GM12872 (cell line): ENCODE measurements around the gene NEURL2.

Source experiments
- CTCF ChIP-seq: IDR thresholded peaks from 3 replicates; pipeline ENCODE4 v1.5.1; 2011; ENCODE audit warnings: low read depth, mild to moderate bottlenecking, low read length, moderate library complexity; ENCODE audit not compliant: insufficient read depth

Gene NEURL2

DNA sequence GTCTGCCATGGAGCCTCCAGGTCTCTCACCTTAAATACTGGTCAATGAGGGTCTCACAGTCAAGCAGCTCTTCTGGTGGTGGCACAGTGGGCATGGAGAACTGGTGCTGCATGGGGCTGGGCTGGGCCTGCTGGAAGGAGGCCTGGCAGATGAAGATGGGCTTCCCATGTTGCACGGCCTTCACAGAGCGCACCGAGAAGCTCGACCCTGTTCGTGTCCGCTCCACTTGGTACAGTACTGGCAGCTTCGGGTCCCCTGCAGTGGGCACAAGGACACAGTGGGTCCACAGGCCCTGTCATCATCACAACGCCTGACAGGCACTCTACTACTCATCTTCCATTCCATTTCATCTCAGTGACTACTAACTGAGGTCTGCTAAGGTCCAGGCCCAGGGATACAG is 42.6 kb downstream of the NEURL2 start:
- no peak for TF ChIP-seq CTCF

DNA sequence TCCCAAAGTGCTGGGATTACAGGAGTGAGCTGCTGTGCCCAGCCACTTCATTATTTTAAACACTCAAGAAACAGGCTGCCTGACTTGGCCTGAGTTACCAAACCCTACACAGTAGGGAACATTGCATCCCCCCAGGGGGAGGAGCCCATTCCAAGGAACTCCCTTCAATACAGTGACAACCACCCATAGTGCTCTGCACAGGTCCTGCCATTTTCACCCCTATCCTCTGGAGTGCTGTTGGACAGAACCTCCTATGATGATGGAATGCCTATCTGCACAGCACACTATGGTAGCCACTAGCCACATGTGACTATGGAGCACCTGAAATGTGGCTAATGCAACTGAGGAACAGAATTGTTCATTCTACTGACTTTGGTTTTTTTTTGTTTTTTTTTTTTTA is 45.6 kb downstream of the NEURL2 start:
- no peak for TF ChIP-seq CTCF

GRCh38 chr20:45843506-45843905 is 47.5 kb downstream of the NEURL2 start:
- no peak for TF ChIP-seq CTCF

DNA sequence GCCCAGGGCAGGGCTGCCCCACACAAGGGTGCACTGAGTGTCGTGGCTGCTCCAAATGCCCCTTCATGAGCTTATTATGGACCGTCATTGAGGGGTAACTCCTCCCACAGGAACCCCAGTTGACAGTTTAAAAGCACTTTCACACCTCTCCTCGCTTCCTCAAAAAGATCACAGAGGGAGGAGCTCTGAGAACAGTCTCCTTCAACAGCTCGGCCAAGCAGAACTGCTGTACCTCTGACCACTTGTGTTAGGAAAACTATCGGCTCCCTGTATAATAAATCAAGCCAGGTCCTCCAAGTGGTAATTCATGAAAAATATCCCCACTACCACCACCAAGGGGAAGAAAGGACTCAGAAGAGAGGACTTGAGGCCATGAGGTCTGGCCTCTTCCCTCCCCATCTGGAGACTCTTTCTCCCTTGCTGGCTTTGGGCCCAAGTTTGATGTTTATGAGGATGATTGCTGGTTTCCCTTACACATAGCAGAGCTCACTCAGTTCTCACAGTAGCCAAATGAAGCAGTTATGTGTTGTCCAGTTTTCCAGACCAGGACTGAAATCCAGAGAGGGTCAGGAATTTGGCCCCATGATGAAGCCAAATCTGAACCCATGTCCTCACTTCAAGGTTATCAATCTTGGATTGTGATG is 48.7 kb downstream of the NEURL2 start:
- TF ChIP-seq CTCF: no peak

DNA sequence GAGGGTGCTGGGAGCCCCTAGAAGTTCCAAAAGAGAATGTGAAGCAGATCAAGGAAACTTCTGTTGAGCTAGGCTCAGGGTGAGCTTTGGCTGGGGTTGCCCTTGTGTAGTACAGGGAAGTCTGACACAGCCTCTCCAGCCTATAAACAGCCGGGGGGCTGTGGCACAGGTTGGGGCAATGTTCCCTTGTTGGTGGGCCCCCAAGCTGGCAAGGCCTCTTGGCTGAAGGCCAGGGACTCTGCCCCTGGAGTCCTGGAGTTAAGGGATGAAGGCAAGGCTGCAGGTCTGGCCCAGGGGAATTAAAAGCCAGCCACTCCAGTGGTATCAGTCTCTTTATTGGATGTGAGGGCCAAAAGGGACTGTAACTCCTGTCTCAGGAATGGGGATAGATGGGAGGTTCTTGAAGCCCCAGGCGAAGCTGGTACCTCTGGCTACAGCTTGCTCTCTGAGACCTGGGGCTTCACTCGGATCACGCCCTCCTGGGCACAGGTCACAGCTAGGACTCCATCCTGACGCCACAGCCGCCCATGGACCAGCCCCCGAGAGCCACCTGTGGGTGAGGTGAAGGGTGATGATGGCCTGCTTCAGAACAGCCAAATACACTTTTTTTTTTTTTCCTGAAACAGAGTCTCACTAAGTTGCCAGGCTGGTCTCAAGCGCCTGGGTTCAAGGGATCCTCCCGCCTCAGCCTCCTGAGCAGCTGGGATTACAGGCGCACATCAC is 49.4 kb downstream of the NEURL2 start:
- no peak for TF ChIP-seq CTCF

- TF ChIP-seq CTCF: no peak
Observed at GRCh38 chr20:45840700-45841198, 50.3 kb downstream of the NEURL2 start.
